ENCODE data around the gene SGK1.
A peak's percentile ranks its signal among the peaks of the same experiment; 100 is the strongest.
"Not testable (repeated sequence)": the region's sequence is repeated elsewhere in the genome, so short reads cannot be mapped to it uniquely, and the experiment has no call there.

Gene SGK1

DNA sequence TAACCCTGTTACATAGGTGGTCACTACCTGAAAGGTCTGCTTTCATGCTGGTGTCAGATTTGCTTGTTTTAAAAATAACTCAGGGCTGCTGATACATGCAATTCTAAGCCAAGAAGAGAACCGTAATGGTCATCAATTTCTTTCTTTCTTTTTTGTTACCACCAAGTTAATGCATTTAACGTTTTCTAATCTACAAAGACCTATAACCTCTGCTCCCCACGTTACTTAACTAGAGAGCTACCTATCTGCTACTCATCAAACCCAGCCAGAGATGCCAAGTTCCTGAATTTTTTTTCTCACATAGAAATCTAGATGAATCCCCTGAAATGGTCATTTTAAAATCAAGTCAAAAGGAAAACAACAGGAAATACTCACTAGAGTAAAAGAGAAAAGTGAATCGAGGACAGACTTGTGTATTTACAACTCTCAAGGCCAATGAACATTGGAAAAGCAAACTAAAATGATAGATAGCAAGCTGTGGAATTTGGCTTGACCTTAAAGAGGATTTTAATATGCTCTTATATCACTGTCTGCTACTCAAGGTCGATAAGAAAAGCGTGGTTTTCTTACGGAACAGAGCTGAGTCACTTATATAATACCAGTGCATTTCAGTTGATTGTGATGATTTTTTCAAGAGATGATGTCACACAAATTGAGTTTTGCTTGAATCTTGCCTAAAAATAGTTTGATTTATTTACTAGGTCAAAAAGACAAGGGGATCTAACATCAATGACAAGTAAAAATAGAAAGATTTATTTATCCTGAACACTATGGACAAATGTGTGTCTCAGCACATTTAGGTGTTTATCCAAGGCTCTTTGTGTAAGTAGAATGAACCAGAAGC lies 67.9 kb downstream of the SGK1 start:
- DNase-seq = no peak

- no peak for DNase-seq
Measured at GRCh38 chr6:134249239-134249758, 68.6 kb downstream of the SGK1 start.

- no peak for DNase-seq
Measured at GRCh38 chr6:134247844-134248580, 69.9 kb downstream of the SGK1 start.

DNA sequence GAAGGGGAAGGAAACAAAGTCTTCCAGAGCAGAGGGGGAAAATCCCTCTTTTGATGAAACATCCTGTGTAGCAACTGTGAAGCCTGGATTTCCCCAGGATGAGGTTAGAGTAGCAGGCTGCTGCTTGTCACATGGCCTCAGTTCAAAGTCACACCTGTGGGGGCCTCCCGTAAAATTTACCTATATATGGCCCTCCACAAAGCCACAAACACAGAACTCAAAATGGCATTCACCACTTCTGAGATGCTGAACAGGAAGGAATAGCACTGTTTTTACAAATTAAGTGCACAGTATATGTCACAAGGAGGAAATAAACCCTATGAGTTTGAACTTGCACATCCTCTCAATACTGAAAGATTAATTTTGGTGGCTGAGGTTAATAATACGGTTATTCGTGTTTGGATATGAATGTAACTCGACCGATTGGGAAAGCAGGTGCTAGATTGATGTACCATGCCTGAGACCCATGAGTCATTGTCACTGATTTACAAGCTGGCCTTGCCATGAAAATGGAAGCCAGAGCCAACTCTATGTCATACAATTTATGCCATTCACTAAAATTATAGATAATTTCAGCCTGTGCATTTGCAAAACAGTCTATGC lies 70.6 kb downstream of the SGK1 start:
- no peak for DNase-seq

DNA sequence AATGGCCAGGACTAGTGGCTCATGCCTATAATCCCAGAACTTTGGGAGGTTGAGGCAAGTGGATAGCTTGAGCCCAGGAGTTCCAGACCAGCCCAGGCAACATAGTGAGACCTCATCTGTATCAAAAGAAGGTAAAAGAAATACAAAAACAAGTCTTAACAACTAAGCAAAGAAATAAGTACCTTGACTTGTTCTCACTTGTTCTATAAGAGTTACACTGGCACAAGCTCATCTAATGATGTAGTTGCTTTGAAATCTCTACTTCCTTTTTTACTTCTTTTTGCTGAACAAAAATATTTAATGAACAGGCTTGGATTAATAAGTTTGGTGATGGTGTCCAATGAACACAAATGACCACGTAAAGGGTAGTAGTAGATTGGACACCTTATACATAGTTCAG lies 72.2 kb downstream of the SGK1 start:
- no peak for DNase-seq

- no peak for DNase-seq
Measured at GRCh38 chr6:134245041-134245440, 72.9 kb downstream of the SGK1 start.

DNA sequence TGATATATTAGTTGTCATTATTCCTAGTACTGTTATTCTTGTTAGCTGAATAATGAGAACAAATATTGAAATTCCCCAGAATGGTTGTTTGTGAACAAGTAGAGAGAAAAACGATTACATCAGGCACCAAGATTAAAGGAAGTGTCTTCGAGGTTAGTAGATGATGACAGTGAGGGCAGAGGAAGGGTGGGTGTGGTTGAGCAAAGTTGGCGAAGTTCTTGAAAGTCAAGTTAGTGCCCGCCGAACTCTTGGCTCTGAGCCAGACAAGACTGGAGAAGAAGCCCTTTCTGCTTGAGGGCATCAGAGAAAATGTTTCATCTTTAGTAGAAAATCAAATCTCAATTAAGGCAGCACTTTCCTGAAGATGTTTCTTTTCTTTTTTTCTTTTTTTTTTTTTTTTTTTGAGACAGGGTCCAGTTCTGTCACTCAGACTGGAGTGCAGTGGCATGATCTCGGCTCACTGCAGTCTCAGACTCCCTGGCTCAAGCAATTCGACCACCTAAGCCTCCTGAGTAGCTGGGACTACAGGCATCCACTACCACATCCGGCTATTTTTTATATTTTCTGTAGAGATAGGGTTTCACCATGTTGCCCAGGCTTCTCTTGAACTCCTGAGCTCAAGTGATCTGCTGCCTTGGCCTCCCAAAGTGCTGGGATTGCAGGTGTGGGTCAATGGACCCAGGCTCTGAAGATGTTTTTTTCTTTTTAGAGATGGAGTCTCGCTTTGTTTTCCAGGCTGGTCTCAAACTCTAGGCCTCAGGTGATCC lies 77.1 kb downstream of the SGK1 start:
- DNase-seq = no peak

GRCh38 chr6:134238960-134239795 lies 78.7 kb downstream of the SGK1 start:
- DNase-seq = no peak

- DNase-seq = no peak
Measured at GRCh38 chr6:134238006-134238405, 79.9 kb downstream of the SGK1 start.

- peak in 1 of 2 experiments; percentile 28 for DNase-seq
Measured at GRCh38 chr6:134235937-134236751, 81.8 kb downstream of the SGK1 start.

DNA sequence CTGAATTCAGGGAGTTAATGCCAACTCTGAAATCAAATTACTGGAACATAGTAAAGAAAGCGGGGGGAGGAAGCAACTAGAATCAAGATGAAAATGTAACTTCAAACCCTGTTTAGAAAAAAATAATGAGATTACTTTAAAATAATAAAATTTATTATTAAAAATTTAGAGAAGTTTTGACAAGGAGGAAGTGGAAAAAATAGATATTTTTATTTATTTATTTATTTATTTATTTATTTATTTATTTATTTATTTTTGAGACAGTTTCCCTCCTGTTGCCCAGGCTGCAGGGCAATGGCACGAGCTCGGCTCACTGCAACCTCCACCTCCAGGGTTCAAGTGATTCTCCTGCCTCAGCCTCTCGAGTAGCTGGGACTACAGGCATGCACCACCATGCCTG lies 82.6 kb downstream of the SGK1 start:
- DNase-seq = not testable (repeated sequence)

DNA sequence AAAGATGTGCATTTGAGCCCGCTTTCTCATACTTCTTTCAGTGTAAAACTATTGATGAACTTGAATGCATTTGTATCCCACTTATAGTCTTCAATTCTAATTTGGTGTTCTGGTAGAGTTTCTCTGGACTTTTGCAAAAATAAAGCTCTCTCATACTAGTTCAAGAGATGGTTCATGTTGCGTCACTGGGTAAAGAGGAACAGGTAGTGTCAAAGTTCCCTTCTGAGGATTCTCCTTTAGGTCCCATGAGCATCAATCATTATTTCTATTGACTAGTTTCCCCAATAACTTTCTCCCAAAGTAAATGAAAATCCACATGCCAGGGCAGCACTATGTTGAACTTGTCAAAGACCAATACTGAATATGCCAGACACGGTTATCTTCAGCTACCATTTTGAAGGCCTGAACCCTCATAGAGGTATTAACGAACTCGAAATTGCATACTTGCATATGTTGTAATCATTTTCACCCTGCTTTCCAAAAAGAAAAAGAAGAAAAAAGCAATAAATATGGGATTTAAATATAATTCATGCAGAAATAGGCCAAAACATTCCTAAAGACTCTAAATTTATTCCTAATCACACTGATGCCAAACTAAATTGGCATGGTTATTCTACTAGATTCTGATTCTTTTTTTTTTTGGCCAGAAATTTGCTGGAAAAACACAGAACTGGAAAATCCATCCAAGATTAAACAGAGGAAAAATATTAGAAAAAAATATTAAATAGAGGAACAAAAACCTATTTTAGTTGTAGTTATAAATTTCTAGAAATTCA lies 84.5 kb downstream of the SGK1 start:
- no peak for DNase-seq

DNA sequence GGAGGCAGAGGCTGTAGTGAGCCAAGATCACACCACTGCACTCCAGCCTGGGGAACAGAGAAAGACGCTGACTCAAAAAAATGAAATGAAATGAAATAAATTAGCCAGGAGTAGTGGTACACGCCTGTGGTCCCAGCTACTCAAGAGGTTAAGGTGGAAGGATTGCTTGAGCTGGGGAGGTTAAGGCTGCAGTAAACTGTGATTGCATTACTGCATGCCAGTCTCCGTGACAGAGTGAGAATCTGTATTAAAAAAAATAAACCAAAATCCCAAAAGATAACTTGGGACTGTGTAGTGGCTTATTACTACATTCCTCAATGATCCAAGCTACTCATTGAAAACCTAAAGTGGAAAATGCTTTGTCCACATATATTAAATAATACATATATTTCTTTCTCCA lies 87.0 kb downstream of the SGK1 start:
- DNase-seq = no peak

- no peak for DNase-seq
Measured at GRCh38 chr6:134230087-134230700, 87.7 kb downstream of the SGK1 start.

DNA sequence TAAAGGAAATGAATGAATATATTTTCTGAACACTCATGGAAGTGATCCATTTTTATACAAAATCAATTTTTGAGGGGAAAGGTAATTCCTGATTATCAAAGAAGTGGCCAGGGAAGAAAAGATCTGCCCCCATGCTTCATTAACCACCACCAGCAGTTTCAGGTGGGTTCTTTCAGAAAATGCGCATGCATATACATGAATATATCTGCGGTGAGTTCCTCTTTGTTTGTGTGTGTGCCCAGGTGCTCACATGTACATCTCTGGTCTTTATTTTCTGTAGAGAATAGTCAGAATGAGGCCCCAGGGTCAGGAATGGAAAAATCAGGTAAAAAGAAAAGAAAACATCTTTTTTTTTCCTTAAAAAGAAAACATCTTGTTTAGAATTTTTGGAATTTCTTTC lies 88.4 kb downstream of the SGK1 start:
- no peak for DNase-seq

DNA sequence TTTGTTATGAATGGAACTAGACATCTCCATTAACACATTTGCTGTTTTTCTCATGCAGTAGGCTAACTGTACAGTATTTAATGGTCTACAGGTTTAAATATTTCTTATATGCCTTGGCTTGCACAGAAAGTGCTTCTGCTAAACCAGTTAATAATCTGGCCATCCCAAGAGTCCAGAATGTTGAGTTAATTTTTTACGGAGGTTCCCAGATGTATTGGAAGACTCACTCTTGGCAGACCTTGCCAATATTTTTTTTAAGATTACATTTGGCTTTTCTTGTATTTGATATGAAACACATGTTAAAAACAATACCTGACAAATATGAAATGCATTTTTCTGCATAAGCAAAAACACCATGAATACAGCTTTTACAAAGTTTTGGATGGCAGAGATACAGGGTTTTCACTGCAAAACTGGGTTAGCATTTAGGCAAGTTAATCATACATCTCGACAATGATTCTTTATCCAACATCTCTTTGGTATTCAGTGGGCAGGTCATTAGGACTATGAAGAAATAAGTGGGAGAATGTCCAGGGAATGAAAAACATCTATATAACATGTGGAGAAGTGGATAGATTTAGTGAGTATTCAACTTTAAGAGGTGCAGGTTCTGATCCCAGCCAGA lies 94.0 kb downstream of the SGK1 start:
- DNase-seq = no peak

DNA sequence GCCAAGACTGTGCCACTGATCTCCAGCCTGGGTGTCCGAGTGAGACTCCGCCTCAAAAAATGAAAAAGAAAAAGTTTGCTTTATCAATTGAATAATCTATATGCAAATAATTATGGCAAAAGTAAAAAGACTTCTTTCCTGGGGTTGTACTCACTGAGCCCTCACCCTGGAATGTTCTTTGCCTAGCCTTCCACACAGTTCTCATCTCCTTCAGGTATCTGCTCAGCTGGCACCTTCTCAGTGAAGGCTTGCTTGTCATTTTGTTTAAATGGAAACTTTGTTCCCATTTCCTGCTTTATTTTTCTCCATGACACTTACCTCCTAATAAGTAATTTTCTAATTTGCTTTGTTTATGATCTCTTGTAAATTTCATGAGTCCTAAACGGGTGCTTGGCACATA lies 96.7 kb downstream of the SGK1 start:
- DNase-seq = no peak

DNA sequence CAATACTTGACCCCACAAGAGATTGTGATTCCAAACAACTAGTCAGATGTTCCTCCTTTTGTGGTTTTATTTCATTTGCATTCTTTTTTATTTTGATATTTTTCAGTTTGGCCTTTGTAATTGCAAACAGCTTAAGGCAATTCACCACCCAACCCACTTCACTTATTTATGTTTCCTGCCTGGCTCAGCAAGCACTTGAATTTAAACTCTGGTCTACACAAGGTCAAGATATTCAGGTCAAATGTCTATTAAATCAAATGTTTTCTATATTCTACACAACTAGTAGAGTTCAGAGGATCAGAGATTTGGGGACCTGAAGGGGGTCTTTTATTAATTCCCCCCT lies 100.1 kb downstream of the SGK1 start:
- no peak for DNase-seq

DNA sequence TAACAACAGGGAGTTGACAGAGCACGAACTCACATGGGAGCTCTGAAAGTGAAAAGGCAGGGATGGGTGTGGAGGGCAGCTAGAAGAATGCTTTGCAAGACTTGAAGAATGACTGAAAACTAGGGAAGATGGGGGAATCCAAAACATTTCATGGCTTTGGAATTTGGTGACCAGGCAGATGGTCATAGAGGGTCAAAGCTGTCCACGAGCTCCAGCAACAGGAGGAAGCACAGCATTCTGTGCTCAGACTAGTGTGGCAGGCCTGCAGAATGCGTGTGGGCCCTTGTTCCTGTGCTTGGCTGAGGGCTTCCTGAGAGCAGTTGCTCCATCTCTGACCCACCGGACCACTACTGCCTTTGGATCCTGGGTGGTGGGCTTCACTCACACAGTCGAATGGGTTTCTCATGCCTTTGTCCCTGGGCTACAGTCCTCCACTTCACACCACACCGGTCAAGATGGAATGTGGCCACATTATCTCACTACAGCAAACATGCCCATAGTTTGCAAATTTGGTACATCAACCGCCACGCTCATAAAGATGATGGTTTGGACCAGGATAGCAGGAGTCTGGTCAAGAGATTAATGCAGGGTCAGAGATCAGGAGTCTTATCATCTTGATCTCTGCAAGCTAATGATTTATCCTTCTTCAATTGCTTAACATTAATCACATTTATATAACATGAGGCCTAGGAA lies 100.7 kb downstream of the SGK1 start:
- no peak for DNase-seq

All from SW 1271 (cell line).